ENCODE results near the gene LUZP1.

LUZP1 gene

GRCh38 chr1:23114424-23115079, 54.1 kb downstream of the LUZP1 start:
- DNase-seq, result no peak

GRCh38 chr1:23111600-23112535, 56.8 kb downstream of the LUZP1 start:
- no peak for DNase-seq

GRCh38 chr1:23110391-23110790, 58.3 kb downstream of the LUZP1 start:
- no peak for DNase-seq

- no peak for DNase-seq
Measured at GRCh38 chr1:23108918-23109533, 59.6 kb downstream of the LUZP1 start.

GRCh38 chr1:23103001-23103889, 65.4 kb downstream of the LUZP1 start:
- peak; percentile 31 for DNase-seq

GRCh38 chr1:23102289-23102688, 66.4 kb downstream of the LUZP1 start:
- DNase-seq, result no peak

GRCh38 chr1:23101887-23102286, 66.8 kb downstream of the LUZP1 start:
- DNase-seq, result no peak

- no peak for DNase-seq
Measured at GRCh38 chr1:23101101-23101827, 67.4 kb downstream of the LUZP1 start.

GRCh38 chr1:23100074-23100748, 68.4 kb downstream of the LUZP1 start:
- no peak for DNase-seq

GRCh38 chr1:23099171-23099536, 69.5 kb downstream of the LUZP1 start:
- DNase-seq, result no peak

- DNase-seq, result no peak
Measured at GRCh38 chr1:23098463-23099170, 70.0 kb downstream of the LUZP1 start.

- no peak for DNase-seq
Measured at GRCh38 chr1:23097316-23097715, 71.3 kb downstream of the LUZP1 start.

- no peak for DNase-seq
Measured at GRCh38 chr1:23092447-23092846, 76.2 kb downstream of the LUZP1 start.

GRCh38 chr1:23091545-23091944, 77.1 kb downstream of the LUZP1 start:
- DNase-seq, result no peak

GRCh38 chr1:23090056-23090455, 78.6 kb downstream of the LUZP1 start:
- DNase-seq, result no peak

GRCh38 chr1:23088027-23088426, 80.6 kb downstream of the LUZP1 start:
- DNase-seq, result no peak

- DNase-seq, result no peak
Measured at GRCh38 chr1:23085696-23086095, 83.0 kb downstream of the LUZP1 start.

- no peak for DNase-seq
Measured at GRCh38 chr1:23084880-23085279, 83.8 kb downstream of the LUZP1 start.

GRCh38 chr1:23083714-23084480, 84.8 kb downstream of the LUZP1 start:
- no peak for DNase-seq

GRCh38 chr1:23081376-23081775, 87.3 kb downstream of the LUZP1 start:
- no peak for DNase-seq
